GM18507 (cell line): ENCODE results near the gene CCDC50.

Experiments used
- DNase-seq: peaks from one replicate; pipeline ENCODE4 v3.0.0; 2011; ENCODE audit warnings: low read depth; ENCODE audit not compliant: insufficient read length; ENCODE audit errors: extremely low spot score
- FAIRE-seq: peaks from 2 replicates; lab custom pipeline; 2011; peaks lifted over from hg19 to GRCh38; lab: Jason Lieb, UNC

CCDC50 gene

DNA sequence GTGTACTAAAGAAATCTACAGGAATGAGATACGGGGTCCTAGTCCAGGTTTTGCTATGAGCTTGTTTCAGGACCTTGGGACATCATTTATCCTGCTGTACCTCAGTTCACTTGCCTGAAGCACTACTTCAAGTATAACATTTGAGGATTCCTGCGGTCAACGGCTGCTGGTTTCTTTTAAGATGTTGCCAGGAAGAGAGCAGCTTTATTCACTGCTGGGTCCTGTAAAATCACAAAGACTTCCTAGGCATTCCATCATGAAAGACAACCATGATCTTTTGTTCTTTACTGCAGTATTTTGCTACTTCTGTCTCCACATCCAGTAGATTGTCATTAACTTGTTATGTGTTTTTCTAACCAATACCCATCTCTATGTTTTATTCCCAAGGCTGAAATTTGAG is 70.7 kb downstream of the CCDC50 start:
- DNase-seq (no peak), FAIRE-seq (no peak)

DNA sequence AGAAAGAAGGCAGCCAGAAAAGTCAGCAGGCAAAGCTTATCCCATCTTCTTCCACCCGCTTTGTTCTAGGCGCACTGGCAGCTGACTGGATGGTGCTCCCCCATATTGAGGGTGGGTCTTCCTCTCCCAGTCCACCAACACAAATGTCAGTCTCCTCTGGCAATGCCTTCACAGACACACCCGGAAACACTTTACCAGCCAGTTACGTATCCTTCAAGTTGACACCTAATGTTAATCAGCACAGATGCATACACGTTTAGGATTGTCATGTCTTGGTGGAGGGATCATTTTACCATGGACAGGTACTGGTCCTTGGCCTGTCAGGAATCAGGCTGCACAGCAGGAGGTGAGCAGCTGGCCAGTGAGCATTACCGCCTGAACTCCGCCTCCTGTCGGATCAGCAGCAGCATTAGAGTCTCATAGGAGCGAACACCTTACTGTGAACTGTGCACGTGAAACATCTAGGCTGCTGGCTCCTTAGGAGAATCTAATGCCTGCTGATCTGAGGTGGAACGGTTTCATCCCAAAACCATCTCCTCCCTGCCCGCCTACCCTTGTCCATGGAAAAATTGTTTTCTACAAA is 72.7 kb downstream of the CCDC50 start:
- DNase-seq, result no peak
- no peak for FAIRE-seq

DNA sequence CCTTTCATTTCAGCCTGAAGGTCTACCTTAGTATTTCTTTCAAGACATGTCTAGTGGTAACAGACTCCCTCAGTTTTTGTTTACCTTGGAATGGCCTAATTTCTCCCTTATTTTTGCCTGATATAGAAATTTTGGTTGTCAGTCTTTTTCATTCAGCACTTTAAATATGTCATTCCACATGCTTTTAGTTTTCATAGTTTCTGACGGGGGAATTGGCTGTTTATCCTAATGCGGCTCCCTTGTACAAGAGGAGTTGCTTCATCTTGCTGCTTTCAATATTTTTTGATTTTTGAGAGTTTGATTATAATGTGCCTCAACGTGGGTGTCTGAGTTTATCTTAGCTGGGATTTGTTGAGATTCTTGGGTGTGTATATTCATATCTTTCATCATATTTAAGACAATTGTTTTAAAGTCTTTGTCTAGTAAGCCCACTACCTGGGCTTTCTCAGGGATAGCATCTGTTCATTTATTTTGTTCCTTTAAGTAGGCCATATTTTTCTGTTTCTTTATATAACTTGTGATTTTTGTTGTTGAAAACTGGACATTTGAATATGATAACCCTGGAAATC is 80.7 kb downstream of the CCDC50 start:
- DNase-seq, result no peak
- FAIRE-seq, result no peak

DNA sequence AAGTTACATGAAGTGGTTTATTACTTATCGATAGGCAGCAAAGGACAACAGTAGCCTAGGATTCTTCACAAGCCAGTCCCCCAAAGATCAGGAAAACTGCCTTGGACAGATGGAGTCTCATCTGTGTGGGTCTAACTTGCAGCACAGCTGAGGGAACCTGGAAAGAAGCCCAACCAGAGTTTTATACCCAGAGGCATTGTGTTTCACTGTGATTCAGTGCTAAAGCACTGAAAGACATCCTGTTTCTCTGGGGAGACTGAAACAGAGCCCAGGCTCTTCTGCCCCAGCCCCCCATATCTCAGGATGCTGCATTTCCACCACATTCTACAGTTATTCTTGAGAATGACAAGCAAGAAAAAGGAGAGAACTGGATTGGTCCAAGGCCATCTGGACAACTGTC is 83.6 kb downstream of the CCDC50 start:
- FAIRE-seq (no peak), DNase-seq (no peak)

DNA sequence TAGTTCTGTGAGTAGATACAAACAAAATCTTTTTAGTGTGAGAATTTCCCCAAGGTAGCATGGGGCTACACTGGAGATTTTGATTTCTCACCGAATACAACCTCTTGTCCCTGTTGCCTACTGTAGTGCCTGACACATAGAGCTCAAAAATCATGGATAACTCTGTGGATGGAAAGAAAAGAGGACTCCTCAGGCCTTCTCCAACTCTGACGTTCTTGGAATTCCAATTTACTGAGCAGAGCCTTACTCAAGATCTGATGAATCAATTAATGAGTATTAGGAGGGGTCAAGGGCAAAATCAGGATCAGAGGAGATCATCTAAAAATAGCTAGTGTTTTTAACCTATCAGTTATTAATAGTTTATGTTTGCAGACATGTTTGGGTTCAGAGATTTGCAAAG is 85.1 kb downstream of the CCDC50 start:
- DNase-seq (no peak), FAIRE-seq (no peak)

DNA sequence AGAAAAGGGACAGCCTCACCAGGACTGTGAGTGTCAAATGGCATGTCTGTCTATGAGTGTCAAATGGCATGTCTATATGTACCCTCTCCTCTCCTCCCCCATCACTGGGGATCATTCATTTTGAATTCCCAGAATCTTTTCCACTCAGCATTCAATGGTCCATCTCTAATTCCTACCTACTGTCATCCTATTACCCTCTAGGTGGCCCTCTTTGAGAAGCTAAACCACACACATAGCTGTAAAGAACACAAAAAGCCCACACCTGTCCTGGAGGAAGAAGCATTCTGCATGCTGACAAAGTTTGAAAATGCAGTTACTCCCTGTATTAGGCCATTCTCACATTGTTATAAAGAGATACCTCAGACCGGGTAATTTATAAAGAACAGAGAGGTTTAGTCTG is 85.5 kb downstream of the CCDC50 start:
- FAIRE-seq, result no peak
- no peak for DNase-seq

DNA sequence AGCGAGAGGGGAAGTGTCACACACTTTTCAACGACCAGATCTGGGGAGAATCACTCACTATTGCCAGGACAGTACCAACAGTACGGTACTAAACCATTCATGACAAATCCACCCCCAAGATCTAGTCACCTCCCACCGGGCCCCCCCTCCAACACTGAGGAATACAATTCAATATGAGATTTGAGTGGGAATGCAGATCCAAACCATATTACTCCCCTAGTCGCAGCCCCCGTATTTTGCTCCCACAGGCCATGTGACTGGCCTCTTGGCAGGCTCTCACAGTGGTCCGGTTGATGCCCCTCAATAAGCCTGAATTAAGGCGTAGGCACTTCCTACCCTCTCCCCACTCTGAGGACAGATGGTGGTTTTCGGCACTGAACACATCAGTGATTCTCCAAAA is 86.4 kb downstream of the CCDC50 start:
- no peak for FAIRE-seq
- DNase-seq, result no peak

DNA sequence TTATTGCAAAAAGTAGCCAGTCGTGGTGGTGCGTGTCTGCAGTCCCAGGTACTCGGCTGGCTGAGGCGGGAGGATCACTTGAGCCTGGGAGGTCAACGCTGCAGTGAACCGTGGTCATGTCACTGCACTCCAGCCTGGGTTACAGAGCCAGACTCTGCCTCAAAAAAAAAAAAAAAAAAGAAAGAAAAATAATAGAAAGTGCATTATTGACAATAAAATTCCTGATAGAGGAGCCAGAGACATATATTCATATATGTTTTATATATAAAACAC is 88.2 kb downstream of the CCDC50 start:
- DNase-seq (no peak), FAIRE-seq (no peak)

DNA sequence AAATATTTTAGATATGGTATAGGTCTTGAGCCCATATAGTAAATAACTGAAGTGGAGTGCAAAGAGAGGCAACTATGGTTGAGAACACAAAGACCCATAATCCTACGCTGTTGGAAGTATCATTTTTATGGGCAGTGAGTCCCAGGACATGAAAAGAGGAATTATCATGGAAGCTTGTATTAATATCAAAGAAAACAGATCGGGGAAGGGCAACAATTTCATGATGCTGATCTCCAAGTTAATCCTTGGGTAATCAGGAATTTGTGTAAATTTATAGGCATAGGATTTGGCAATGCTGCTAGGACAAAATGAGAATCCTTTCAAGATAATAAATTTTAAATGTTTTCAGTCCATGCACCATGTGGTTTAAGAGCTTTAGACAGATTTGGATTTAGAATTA is 91.6 kb downstream of the CCDC50 start:
- no peak for FAIRE-seq

DNA sequence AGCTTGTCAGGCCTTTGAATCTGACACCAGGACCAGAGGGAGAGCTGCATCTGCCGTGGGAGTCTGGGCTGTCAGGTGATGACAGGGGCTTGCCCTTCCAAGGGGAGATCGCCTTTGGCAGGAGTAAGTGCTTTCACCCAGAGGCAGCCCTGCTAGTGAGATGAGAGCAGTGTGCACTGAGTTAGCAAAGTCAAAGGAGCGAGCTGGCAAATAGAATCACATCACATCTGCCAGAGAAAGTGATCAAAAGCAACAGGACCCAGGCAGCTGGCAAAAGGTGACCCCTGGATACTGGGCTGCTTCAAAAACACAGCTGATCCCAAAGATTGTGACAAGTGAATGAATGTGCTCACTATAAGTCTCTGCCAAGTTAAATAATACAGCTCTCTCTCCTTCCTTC is 95.7 kb downstream of the CCDC50 start:
- DNase-seq, result no peak
- no peak for FAIRE-seq

More for the DNA sequence above, 91.6 kb downstream of the CCDC50 start:
- no peak for DNase-seq

DNA sequence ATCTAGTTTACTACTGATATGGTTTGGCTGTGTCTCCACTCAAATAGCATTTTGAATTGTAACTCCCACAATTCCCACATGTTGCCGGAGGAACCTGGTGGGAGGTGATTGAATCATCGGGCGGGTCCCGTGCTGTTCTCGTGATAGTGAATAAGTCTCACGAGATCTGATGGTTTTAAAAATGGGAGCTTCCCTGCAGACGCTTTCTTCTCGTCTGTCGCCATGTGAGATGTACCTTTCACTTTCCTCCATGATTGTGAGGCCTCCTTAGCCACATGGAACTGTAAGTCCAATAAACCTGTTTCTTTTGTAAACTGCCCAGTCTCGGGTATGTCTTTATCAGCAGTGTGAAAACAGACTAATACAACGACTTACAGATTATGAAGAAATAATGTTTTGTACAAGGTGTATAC is 96.1 kb downstream of the CCDC50 start:
- FAIRE-seq (no peak), DNase-seq (no peak)

DNA sequence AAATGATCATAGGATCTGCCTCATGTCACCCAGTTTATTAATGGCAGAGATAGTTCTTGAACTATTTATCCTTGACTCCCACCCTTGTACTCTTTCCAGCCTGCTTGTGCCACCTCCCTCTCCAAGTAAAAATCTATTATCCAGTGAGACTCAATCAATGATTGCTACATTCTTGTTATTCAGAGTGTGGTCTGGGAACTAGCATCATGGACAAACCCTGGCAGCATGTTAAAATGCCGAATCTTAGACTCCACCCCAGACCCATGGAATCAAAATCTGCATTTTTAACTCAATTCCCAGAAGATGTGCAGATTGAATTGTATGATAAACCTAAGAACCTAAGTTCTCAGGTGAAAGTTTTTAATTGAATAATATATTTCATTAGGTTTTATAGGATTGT is 97.1 kb downstream of the CCDC50 start:
- DNase-seq (no peak), FAIRE-seq (no peak)

DNA sequence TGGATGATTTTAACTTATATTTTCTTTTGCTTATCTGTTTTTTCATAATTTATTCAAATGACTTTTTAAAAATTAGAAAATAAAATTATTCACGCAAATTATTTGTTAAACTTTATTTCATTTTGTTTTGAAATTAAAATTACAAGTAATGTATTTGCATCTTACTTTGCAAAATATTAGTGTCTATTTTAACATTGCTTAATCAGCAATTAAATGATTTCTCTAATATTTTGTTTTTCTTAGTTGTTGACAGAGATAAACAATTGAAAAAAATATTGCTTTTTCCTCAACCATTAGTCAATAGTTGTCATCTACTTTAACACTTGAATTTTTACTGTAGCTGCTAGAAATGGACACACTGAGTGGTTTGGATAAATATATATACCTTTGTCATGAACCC is 99.0 kb downstream of the CCDC50 start:
- DNase-seq (no peak), FAIRE-seq (no peak)

DNA sequence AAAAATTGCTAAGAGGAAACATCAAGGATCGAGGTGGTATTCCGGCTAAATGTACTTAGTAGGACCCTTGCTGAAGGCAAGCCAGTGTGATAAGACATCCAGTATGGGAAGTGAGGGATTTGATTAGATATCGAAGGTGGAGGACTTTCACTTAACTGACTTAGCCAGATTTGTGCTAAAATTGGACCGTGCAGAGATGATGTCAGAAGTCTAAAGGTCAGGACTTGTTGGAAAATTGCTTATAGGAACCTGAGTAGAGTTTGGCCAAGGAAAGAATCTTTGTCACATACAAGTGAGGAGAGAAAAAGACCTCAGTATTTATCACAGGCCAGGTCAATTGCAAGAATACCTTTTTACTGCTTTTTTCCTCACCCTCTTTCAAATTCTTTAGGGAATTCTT is 100.9 kb downstream of the CCDC50 start:
- no peak for FAIRE-seq
- no peak for DNase-seq

DNA sequence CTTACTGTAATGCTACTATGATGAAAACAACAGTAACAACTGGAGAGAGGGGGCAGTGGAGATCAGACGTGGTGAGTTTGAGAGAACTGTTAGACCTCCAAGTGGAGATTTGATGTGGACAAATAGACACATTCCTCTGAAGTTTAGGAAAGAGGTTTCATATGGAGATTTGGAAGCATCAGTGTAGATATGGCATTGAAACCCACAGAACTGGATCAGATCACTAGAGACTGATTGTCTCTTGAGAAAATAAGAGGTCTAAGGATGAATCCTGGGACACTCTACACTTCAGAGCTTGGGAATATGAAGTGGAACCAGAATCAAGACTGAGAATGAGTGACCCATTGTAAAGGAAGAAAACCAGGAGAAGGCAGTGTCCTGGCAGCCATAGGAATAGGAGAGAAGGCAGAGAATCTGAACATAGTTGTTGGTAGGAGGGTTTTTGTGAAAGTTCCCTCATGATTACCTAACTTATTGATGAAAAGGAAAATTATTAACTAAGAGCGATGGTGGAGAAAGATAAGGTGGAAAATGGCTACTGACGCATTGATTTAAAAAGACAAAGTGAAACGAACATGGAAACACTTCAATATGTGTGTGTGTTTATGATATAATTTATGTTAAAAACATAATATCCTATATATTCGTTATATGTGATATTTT is 102.1 kb downstream of the CCDC50 start:
- no peak for DNase-seq
- no peak for FAIRE-seq

DNA sequence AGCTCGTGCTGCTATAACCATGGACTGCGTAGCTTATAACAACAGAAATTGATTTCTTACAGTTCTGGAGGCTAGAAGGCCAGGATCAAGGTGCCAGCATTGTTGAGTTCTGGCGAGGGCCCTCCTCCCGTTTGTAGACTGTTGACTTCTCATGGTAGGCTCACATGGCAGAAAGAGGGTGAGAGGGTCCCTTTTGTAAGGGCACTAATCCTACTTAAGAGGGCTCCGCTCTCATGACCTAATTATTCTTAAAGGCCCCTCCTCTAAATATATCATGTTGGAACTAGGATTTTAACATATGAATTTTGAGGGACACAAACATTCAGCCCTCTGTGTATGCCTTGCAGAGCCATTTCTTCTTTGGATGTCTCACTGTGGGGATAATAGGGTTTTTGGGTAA is 103.0 kb downstream of the CCDC50 start:
- no peak for DNase-seq
- no peak for FAIRE-seq

DNA sequence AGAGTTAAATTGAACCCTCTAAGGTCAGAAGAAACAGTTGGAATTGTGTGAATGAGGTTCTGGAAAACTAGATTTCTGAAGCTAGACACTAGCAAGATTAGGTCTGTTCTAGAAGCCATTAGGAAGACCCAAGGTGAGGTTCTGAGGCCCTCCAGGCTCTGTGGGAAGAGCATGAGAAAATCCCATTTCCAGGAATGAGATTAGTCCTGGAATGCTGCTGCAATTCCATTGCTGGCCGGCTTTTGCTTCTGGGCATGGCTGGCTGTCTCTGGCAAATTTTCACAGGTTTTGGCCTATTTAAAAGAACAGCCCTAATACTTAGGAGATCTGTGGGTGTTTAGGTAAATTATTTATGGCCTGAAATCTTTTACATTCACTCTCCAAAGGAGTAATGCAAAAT is 104.8 kb downstream of the CCDC50 start:
- FAIRE-seq (no peak), DNase-seq (no peak)

DNA sequence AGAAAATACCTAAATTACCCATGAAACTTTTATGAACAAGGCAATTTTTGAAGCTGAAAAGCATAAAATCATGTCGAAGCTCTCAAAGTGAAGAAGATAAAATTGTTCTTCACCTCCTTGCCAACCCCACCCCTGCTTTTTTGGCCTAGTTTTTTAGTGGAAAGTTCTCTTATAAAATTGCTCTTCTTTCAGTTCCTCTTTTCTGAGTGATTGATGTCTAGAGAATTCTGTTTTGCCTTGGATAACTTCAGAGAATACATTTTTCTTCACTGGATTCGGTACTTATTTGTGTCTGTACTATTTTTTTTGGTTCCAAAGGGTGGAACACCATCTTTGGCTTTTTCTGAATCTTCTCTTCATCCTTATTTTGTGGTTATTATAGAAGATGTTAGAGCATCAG is 106.8 kb downstream of the CCDC50 start:
- FAIRE-seq (no peak), DNase-seq (no peak)

DNA sequence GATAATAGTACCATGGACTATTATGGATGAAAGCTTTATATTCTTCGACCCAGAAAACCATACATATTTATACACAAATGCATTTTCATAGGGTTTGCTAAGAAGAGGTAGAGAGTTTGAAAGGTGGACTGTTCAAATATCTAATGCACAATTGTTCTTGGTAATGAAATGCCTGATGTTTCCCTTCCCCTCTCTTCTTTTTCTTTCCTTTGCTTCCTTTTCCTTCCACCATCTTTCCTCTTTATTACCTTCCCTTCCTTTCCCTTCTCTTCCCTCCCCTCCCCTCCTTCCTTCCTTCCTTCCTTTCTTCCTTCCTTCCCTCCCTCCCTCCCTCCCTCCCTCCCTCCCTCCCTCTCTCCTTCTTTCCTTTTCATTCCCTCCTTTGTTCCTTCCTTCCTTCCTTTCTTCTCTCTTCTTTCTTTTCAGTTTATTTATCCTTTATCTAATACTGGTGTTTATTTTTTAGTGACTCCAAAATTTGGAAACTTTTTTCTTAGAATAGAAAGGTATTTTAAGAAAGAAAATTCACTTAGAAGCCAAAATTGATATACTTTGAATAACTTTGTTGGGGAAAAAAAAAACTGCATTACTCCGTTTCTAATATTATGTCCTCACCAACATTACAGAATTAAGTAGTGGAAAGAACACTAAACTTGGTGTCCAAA is 109.1 kb downstream of the CCDC50 start:
- FAIRE-seq (no peak), DNase-seq (no peak)

DNA sequence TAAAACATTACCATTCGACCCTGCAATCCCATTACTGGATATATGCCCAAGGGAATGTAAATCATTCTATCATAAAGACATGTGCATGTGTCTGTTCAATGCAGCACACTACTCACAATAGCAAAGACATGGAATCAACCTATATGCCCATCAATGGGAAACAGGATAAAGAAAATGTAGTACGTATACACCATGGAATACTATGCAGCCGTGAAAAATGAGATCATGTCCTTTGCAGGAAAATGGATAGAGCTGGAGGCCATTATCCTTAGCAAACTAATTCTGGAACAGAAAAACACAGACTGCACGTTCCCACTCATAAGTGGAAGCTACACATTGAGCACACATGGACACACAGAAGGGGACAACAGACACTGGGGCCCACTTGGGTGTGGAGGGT is 111.3 kb downstream of the CCDC50 start:
- FAIRE-seq (no peak), DNase-seq (no peak)

DNA sequence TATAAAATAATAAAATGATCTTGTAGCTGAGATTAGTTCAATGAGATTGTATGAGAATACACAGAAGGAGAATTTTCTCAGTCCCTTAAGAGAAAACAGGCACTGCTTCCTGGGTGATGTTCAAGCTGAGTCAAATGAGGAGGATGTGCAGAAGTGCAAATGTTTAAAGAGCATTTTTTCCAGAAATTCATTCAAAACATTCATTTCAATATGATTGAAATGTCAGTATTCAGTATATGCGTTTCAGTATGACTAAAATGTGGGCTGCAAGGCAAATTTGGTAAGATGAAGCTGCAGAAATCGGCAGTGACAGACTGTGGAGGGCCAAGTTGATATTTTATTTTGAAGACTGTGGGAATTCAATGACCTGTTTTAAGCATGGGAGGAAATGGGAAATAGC is 112.5 kb downstream of the CCDC50 start:
- DNase-seq (no peak), FAIRE-seq (no peak)
